AG09319 (cell line): Measurements from ENCODE around the gene ECI2.
A peak's percentile ranks its signal among the peaks of the same experiment; 100 is the strongest.

Experiments
- DNase-seq: peaks from one replicate; pipeline ENCODE4 v3.0.0-alpha.2; 2010; ENCODE audit warnings: low read depth; ENCODE audit errors: extremely low read depth
- TF ChIP-seq, protein P1 (sequence below): IDR thresholded peaks from 2 replicates; pipeline ENCODE4 v1.5.1; 2011; ENCODE audit warnings: low read depth, mild to moderate bottlenecking, inconsistent platforms, low read length, moderate library complexity

Gene ECI2

DNA sequence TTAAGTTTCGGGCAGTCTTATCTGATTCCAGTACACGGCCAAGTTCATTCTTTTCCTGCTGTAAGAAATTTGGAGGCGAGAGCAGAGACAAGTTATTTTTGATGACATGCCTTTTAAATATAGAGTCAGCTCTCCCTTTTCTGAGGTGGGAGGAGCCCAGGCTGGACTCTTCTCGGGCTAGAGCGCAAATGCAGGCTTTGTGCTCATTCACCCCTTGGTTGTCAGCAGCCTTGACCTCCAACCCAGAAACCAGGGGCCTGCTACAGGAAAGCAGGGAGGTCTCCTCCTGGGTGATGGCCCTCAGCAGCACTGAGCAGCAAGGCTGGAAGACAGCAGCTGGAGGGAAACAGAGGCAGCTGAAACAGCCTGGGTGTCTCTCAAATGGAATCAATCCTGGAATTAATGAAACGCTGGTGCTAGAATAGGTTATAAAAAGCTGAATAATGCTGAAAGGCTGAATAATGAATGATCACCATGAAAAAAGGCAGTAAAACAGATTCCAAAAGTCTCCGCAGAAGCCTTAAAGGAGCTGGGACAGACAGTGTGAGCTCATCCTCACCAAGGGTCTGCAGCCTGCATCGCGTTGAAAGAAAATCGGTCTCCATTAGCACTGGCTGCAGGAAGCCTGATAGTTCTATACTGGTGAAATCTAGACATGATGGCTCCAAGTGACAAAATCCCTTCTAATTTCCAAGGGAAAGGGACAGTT lies 28.2 kb upstream of the ECI2 start:
- DNase-seq, result no peak
- TF ChIP-seq, protein P1, sequence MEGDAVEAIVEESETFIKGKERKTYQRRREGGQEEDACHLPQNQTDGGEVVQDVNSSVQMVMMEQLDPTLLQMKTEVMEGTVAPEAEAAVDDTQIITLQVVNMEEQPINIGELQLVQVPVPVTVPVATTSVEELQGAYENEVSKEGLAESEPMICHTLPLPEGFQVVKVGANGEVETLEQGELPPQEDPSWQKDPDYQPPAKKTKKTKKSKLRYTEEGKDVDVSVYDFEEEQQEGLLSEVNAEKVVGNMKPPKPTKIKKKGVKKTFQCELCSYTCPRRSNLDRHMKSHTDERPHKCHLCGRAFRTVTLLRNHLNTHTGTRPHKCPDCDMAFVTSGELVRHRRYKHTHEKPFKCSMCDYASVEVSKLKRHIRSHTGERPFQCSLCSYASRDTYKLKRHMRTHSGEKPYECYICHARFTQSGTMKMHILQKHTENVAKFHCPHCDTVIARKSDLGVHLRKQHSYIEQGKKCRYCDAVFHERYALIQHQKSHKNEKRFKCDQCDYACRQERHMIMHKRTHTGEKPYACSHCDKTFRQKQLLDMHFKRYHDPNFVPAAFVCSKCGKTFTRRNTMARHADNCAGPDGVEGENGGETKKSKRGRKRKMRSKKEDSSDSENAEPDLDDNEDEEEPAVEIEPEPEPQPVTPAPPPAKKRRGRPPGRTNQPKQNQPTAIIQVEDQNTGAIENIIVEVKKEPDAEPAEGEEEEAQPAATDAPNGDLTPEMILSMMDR, result no peak

DNA sequence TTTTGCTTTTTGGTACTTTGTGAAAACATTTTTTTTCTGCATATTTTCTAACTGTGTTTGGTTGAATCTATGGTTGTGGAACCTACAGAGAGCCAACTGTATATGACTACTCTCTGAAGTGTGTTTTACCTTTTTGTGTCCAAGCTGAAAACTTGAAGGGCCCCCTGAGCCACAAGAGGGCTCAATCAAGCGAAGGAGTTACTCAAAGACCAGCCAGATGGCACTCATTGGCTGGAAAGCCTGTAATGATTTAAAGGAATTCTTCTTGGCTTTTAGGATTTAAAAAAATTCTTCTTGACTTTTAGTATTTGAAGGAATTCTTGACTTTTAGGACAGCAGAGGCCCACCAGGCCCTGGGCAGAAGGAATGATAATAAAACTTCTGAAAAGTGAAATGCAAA lies 27.0 kb upstream of the ECI2 start:
- DNase-seq, result no peak
- TF ChIP-seq, protein P1, result no peak; the same call in 1 of the 2 replicates

DNA sequence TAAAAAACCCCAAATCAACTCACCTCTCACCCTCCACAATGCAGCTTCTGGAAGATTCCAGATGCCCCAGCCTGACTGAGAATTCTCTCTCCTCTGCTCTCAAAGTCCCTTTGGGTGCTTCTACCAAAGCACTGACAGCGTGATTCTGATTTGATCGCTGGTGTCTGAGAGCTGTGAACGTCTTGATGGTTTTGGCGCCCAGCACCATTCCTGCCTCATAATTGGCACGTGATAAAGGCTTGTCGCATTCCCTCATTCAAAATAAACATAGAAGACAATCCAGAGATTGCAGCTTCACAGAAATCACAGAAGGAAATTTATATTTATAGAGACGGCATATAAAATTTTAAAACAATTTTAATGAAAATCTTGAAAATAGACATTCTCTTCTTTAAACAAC lies 24.1 kb upstream of the ECI2 start:
- TF ChIP-seq, protein P1, result no peak
- DNase-seq, result no peak

DNA sequence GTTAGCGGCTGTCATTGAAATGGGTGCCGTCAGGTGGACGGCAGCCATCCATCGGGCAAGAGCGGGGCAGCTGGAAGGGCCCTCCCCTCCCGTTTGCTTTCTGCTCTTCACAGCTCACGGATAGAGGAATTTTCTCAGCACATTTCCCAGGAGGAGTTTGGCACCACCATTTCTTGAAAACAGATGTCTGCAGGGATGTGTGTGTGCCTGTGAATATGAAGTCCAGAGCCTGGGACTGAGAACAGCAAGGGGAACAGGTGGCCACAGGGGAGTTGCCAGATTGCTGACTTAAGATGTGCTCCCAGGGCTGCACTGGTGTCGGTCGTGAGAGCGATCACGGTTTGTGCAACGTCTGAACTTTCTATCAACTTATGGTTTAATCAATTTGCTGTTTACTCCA lies 22.1 kb upstream of the ECI2 start:
- DNase-seq, result no peak
- TF ChIP-seq, protein P1, result no peak

DNA sequence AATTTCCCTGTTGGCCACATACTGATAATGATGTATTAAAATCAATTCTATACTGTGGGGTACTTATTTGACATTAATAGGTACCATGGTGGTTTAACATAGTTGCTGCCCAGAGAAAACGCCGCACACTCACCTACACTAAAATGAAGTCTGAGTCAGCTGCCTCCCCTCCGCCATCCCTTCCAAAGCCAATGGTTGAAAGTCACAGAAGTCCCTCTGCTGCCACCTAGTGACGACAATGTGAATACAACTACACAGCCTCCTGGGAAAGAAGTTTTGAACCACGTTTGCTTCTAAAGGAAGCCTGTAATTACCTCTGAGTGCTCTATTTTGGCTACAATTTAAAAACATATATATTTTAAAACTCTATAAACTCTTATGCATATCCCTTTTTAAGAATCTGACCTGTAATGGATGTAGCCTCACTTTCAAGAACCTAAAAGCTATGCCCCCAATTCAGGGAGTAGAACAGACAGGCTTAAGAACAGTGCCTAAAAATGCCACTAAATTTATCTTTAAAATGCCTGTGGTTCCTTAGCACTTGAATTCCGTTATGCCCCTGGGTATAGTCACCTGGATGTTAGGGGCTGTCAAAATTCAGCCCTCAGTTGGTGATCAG lies 20.6 kb upstream of the ECI2 start:
- DNase-seq, result peak; percentile 58
- TF ChIP-seq, protein P1, result peak; percentile 84

DNA sequence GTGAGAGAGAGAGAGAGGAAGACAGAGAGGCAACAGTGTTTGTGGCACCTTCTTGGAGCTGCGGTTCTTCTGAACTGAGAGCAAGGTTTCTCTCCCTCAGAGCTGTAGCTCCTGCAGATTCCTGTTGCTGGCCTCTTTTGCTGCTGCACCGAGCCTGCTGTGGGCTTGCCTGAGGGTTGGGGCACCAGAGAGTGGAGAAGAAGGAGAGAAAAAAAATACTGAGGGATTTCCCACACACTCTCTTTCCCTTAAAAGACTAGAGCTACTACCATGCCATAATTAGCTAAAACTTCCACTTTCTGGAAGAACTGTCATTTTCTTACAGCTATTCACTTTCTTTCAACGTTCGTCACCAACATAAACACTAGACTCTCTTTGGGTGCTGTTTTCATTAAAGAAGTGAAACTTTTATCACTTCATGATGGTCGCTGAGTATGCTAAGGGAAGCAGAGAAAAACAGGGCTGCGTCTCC lies 18.2 kb upstream of the ECI2 start:
- DNase-seq, result no peak
- TF ChIP-seq, protein P1, result no peak

DNA sequence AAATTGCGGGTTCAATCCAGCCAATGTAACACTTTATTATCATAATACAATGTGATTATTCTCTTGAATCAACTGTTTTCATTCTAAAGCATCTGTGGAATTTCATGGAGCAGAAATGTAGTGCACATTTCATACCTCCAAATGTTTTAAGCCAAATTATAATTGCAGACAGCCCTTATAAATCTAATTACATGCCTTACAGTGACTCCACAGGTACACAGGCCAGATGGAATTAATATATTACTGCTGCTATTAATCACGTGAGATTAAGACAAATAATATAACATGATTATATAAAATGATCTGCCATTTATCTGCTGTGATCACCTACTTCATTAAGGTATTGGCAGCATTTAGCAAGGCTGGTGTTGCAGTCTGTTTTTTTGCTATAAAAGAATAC lies 9.7 kb upstream of the ECI2 start:
- TF ChIP-seq, protein P1, result no peak

More for the DNA sequence above, 9.7 kb upstream of the ECI2 start:
- no peak for DNase-seq
